CD14-positive monocyte (primary cell): ENCODE measurements around the gene SLC29A1. TPM values are rescaled to one million over a fixed set of nuclear protein-coding genes. Genes with fewer than 3 reads are reported as not detected.

Experiments
- DNase-seq, 3 donors: peaks; one replicate each; pipeline ENCODE4 v3.0.0-alpha.2; 2011 to 2022
- H2AFZ ChIP-seq: 2 replicates; pipeline ENCODE4 v1.6.0; 2012; ENCODE audit warnings: mild to moderate bottlenecking, low read depth, low read length, inconsistent platforms; ENCODE audit not compliant: insufficient read depth, poor library complexity, severe bottlenecking
- H3K27ac ChIP-seq, 2 donors: 1 replicate in 1 of 2; 2 replicates in 1 of 2; pipeline ENCODE4 v1.5.1; 2012 to 2013; ENCODE audit warnings: low read length in 2 of 2, control low read depth in 1 of 2, inconsistent platforms in 1 of 2, low read depth in 1 of 2, mild to moderate bottlenecking in 1 of 2
- H3K27me3 ChIP-seq, 2 donors: one replicate each; pipeline versions ENCODE4 v1.6.0 to v1.6.1; 2011 to 2013; ENCODE audit warnings: low read length in 2 of 2; ENCODE audit not compliant: control insufficient read depth in 2 of 2, insufficient read depth in 2 of 2
- H3K36me3 ChIP-seq, 2 donors: replicated peaks in 1 of 2; 1 replicate in 1 of 2; 2 replicates in 1 of 2; pipeline versions ENCODE4 v1.5.1 to v1.6.1; 2012 to 2013; ENCODE audit warnings: low read length in 2 of 2, control low read depth in 1 of 2, inconsistent platforms in 1 of 2, mild to moderate bottlenecking in 1 of 2; ENCODE audit not compliant: insufficient read depth in 2 of 2, control insufficient read depth in 1 of 2
- H3K4me1 ChIP-seq, 2 donors: 1 replicate in 1 of 2; 2 replicates in 1 of 2; pipeline versions ENCODE4 v1.5.1 to v1.6.1; 2012 to 2013; ENCODE audit warnings: low read length in 2 of 2, control low read depth in 1 of 2, inconsistent platforms in 1 of 2, mild to moderate bottlenecking in 1 of 2, moderate library complexity in 1 of 2; ENCODE audit not compliant: insufficient read depth in 2 of 2, control insufficient read depth in 1 of 2
- H3K4me2 ChIP-seq: replicated peaks from 2 replicates; pipeline ENCODE3; 2012; ENCODE audit warnings: low read length, moderate library complexity, mild to moderate bottlenecking; ENCODE audit not compliant: poor library complexity, severe bottlenecking; ENCODE audit errors: extremely low read depth
- H3K4me3 ChIP-seq, 3 experiments: fragments of 200-600 bp in 1 of 3; sonication (generic) in 1 of 3; replicated peaks in 1 of 3; 1 replicate in 2 of 3; 2 replicates in 1 of 3; pipeline ENCODE4 v1.5.1; 2011 to 2013; ENCODE audit warnings: low read length in 3 of 3, mild to moderate bottlenecking in 3 of 3, control low read depth in 2 of 3, low read depth in 2 of 3, inconsistent platforms in 1 of 3, moderate library complexity in 1 of 3
- H3K79me2 ChIP-seq: 2 replicates; pipeline ENCODE4 v1.6.0; 2012; ENCODE audit warnings: mild to moderate bottlenecking, control low read depth, inconsistent platforms, low read length, moderate library complexity; ENCODE audit not compliant: insufficient read depth
- H3K9ac ChIP-seq: 2 replicates; pipeline ENCODE4 v1.6.0; 2017; ENCODE audit warnings: low read length, mild to moderate bottlenecking; ENCODE audit not compliant: insufficient read depth, poor library complexity, severe bottlenecking
- H3K9me3 ChIP-seq, 2 donors: replicated peaks in 1 of 2; 1 replicate in 1 of 2; 2 replicates in 1 of 2; pipeline versions ENCODE4 v1.5.1 to v1.6.1; 2012 to 2013; ENCODE audit warnings: low read length in 2 of 2, control low read depth in 1 of 2; ENCODE audit not compliant: control insufficient read depth in 1 of 2, insufficient read depth in 1 of 2
- H4K20me1 ChIP-seq: 2 replicates; pipeline ENCODE4 v1.6.0; 2012; ENCODE audit warnings: mild to moderate bottlenecking, low read length, control low read depth, moderate library complexity; ENCODE audit not compliant: insufficient read depth
- H3K27ac Mint-ChIP-seq, 7 donors: one replicate each; pipeline ENCODE4 v1.8.0; 2020; ENCODE audit warnings: mild to moderate bottlenecking in 7 of 7, mixed read lengths in 7 of 7, moderate library complexity in 6 of 7, inconsistent platforms in 2 of 7
- H3K27me3 Mint-ChIP-seq, 3 donors: one replicate each; pipeline ENCODE4 v1.8.0; 2021 to 2022; ENCODE audit warnings: low read depth in 3 of 3, mild to moderate bottlenecking in 3 of 3, mixed read lengths in 3 of 3, moderate library complexity in 3 of 3, inconsistent platforms in 1 of 3
- H3K36me3 Mint-ChIP-seq, 2 donors: one replicate each; pipeline ENCODE4 v1.8.0; 2020; ENCODE audit warnings: mixed read lengths in 2 of 2, inconsistent platforms in 1 of 2, mild to moderate bottlenecking in 1 of 2
- H3K4me1 Mint-ChIP-seq: one replicate; pipeline ENCODE4 v1.8.0; 2020; ENCODE audit warnings: mild to moderate bottlenecking, mixed read lengths
- H3K4me3 Mint-ChIP-seq, 2 donors: one replicate each; pipeline ENCODE4 v1.8.0; 2020; ENCODE audit warnings: mild to moderate bottlenecking in 2 of 2, mixed read lengths in 2 of 2, moderate library complexity in 1 of 2
- H3K9me3 Mint-ChIP-seq, 7 donors: one replicate each; pipeline ENCODE4 v1.8.0; 2020 to 2022; ENCODE audit warnings: mixed read lengths in 7 of 7, mild to moderate bottlenecking in 6 of 7, moderate library complexity in 6 of 7, inconsistent platforms in 2 of 7
- CTCF ChIP-seq: fragments of 200-600 bp; IDR thresholded peaks from one replicate; pipeline ENCODE4 v1.8.0; 2022; ENCODE audit warnings: antibody characterized with exemption, mild to moderate bottlenecking
- WGBS: methylation state at CpG from one replicate; pipeline ENCODE4 v1.1.5; 2013; ENCODE audit warnings: missing lambda C conversion rate; ENCODE audit not compliant: insufficient coverage; 5-methylcytosine and 5-hydroxymethylcytosine counted together
- intact Hi-C, 2 donors: fragments of 100-400 bp; cut with micrococcal nuclease; formaldehyde crosslinking; loops; one replicate each; pipeline versions ENCODE4 v1.15.0 to v1.15.1; 2023
- polyA plus RNA-seq, 3 donors: library from polyadenylated mRNA; depleted of rRNA in 1 of 3; unstranded in 2 of 3; stranded (reverse) in 1 of 3; fragments of 300-500 nt in 2 of 3; fragments of >200 nt in 1 of 3; fragmentation: Illumina TruSeq in 2 of 3; gene quantifications; 1 replicate in 2 of 3; 2 replicates in 1 of 3; pipeline ENCODE4 v1.2.3, GENCODE V29; 2012 to 2021

The SLC29A1 gene
- polyA plus RNA-seq, 3 donors = 14.3 to 23.2 (median 15.0) TPM

GRCh38 chr6:44216677-44217331, 6.6 kb upstream of the SLC29A1 start, which contains the start of gene MYMX:
Gene MYMX, plus strand, starts transcription at chr6:44216926. Its CDS starts 546 bp downstream, at chr6:44217472.
- WGBS = 38% methylated on average over 5 of the region's 7 CpGs
- Histone ChIP-seq H3K9ac (no peak within 1 kb of the TSS), H3K36me3 (no peaks in the 10 kb centered on the region), H3K4me3 (no peak within 1 kb of the TSS), H3K27ac (peak within 1 kb of the TSS in 1 of 2 donors; percentile 72), H3K9me3 (no peaks in the 10 kb centered on the region), H3K4me1 (peaks cover 52 to 55% of the 10 kb centered on the region in 2 donors), H4K20me1 (no peaks in the 10 kb centered on the region), H3K79me2 (peaks cover 3% of the 10 kb centered on the region), H3K4me2 (no peak within 1 kb of the TSS), H2AFZ (peak within 1 kb of the TSS; percentile 13), H3K27me3 (no peaks in the 10 kb centered on the region)
- Mint-ChIP-seq H3K27ac (peak within 1 kb of the TSS; percentile 33 to 88 (median 76)), H3K27me3 (peaks cover 0 to 3% (median 2%) of the 10 kb centered on the region in 3 donors), H3K4me3 (peak within 1 kb of the TSS in 1 of 2 donors; percentile 60), H3K36me3 (peaks cover 0 to 3% of the 10 kb centered on the region in 2 donors), H3K9me3 (no peaks in the 10 kb centered on the region), H3K4me1 (peaks cover 49% of the 10 kb centered on the region)
- intact Hi-C loops = no loop called here
- TF ChIP-seq CTCF = no peak
- no peak for DNase-seq

- Mint-ChIP-seq H3K27me3 (peaks cover 2 to 4% (median 3%) of the 10 kb centered on the region in 3 donors), H3K36me3 (peaks cover 0 to 3% of the 10 kb centered on the region in 2 donors), H3K4me3 (no peak overlapping the region), H3K27ac (peak overlapping the region; percentile 88 to 97 (median 92)), H3K9me3 (no peaks in the 10 kb centered on the region), H3K4me1 (peaks cover 52% of the 10 kb centered on the region)
- WGBS = 86% methylated on average over 14 of the region's 16 CpGs
- H3K79me2 ChIP-seq = peaks cover 3% of the 10 kb centered on the region
- no peaks in the 10 kb centered on the region for H4K20me1 ChIP-seq
- H3K27ac ChIP-seq = peak overlapping the region; percentile 72 to 88
- H3K9me3 ChIP-seq = no peaks in the 10 kb centered on the region
- H3K4me2 ChIP-seq = peak overlapping the region; percentile 91
- no peak overlapping the region for H2AFZ ChIP-seq
- H3K27me3 ChIP-seq = peaks cover 0 to 2% of the 10 kb centered on the region in 2 donors
- intact Hi-C loops = no loop called here
- no peak for DNase-seq
- TF ChIP-seq CTCF = no peak
- peak overlapping the region in 1 of 3 experiments; percentile 78 for H3K4me3 ChIP-seq
- no peaks in the 10 kb centered on the region for H3K36me3 ChIP-seq
- peaks cover 55 to 57% of the 10 kb centered on the region in 2 donors for H3K4me1 ChIP-seq
- no peak overlapping the region for H3K9ac ChIP-seq
Measured at GRCh38 chr6:44217332-44218143, 5.9 kb upstream of the SLC29A1 start.
